H1 (cell line): ENCODE results near the gene SPG7.

Experiments
- CBX8 ChIP-seq: fragments of 300-800, 300-1000 bp; sonication (generic); IDR thresholded peaks from 2 replicates; pipeline ENCODE4 v1.7.1; 2016; ENCODE audit warnings: low read depth, low read length, borderline replicate concordance
- CTCF ChIP-seq, 3 experiments: IDR thresholded peaks; 1 replicate in 2 of 3; 2 replicates in 1 of 3; pipeline versions ENCODE4 v1.5.1 to v1.6.1; 2011; ENCODE audit warnings: low read length in 3 of 3, mild to moderate bottlenecking in 3 of 3, inconsistent platforms in 2 of 3, low read depth in 1 of 3, moderate library complexity in 1 of 3; ENCODE audit not compliant: insufficient read depth in 1 of 3; ENCODE audit errors: control extremely low read depth in 1 of 3
- EP300 ChIP-seq, 2 experiments: IDR thresholded peaks; 1 replicate in 1 of 2; 2 replicates in 1 of 2; pipeline ENCODE4 v1.6.1; 2011 to 2012; ENCODE audit warnings: low read depth in 2 of 2, low read length in 2 of 2, mild to moderate bottlenecking in 2 of 2, borderline replicate concordance in 1 of 2, inconsistent platforms in 1 of 2, moderate library complexity in 1 of 2
- EZH2 ChIP-seq: fragments of 200-600 bp; sonication (generic); IDR thresholded peaks from 2 replicates; pipeline ENCODE4 v1.7.1; 2012; ENCODE audit warnings: low read depth, mild to moderate bottlenecking, moderate library complexity, low read length, inconsistent platforms; ENCODE audit not compliant: severe bottlenecking
- JUND ChIP-seq: IDR thresholded peaks from 2 replicates; pipeline ENCODE4 v1.6.1; 2011; ENCODE audit warnings: mild to moderate bottlenecking, improper control_type of control experiment, low read length
- NRF1 ChIP-seq: IDR thresholded peaks from 2 replicates; pipeline ENCODE4 v1.6.1; 2011; ENCODE audit warnings: mild to moderate bottlenecking, low read depth, low read length, improper control_type of control experiment
- POLR2A ChIP-seq, 2 experiments: IDR thresholded peaks; 1 replicate in 1 of 2; 2 replicates in 1 of 2; pipeline ENCODE4 v1.6.1; 2011; ENCODE audit warnings: low read depth in 2 of 2, low read length in 2 of 2, mild to moderate bottlenecking in 2 of 2; ENCODE audit errors: control extremely low read depth in 1 of 2
- RXRA ChIP-seq: IDR thresholded peaks from 2 replicates; pipeline ENCODE4 v1.6.1; 2011; ENCODE audit warnings: low read depth, mild to moderate bottlenecking, low read length, moderate library complexity; ENCODE audit not compliant: insufficient read depth
- SP1 ChIP-seq: IDR thresholded peaks from 2 replicates; pipeline ENCODE4 v1.6.1; 2011; ENCODE audit warnings: low read depth, low read length
- SP2 ChIP-seq: IDR thresholded peaks from 2 replicates; pipeline ENCODE4 v1.6.1; 2012; ENCODE audit warnings: mild to moderate bottlenecking, low read length, inconsistent platforms
- TAF7 ChIP-seq: optimal IDR thresholded peaks from 2 replicates; pipeline ENCODE3; 2011; ENCODE audit warnings: low read depth, mild to moderate bottlenecking, inconsistent platforms, low read length, moderate library complexity, borderline replicate concordance

DNA sequence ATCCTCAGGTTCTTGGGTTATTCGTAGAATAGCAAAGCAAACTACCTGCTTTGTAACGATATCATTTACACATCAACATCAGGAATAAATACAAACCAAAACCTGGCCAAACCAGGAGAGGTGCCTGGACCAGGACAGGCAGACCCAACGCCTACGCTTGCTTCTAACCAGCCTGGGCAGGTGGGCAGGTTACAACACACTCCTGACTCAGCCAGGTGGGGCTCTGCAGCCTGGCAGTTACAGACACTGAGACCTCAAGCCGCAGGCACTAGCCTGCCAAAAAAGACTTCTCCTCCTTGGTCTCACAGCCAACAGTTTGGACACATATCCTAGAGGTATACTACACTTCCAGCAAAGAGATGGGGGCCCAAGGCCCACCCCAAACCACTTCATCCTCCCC, 31.8 kb upstream of the SPG7 start:
- TF ChIP-seq CTCF (IDR thresholded peaks at IDR 0.05; ENCODE audit: control extremely low read depth in 1 of 3, insufficient read depth in 1 of 3, low read depth in 1 of 3, low read length in 3 of 3) (peak in 1 of 3 experiments; percentile 5; a peak in 1 of 4 replicates), POLR2A (IDR thresholded peaks at IDR 0.05; ENCODE audit: control extremely low read depth in 1 of 2, low read depth in 2 of 2, low read length in 2 of 2) (no peak), JUND (no peak), NRF1 (no peak), TAF7 (no peak), RXRA (no peak), EP300 (IDR thresholded peaks at IDR 0.05; ENCODE audit: borderline replicate concordance in 1 of 2, low read depth in 2 of 2, low read length in 2 of 2) (no peak), EZH2 (no peak), CBX8 (no peak), SP1 (no peak), SP2 (no peak)
